Endodermal cell (in vitro differentiated cells): ENCODE data around the gene PANX1. TPM values are rescaled to one million over a fixed set of nuclear protein-coding genes. Genes with fewer than 3 reads are reported as not detected.

Source experiments
- DNase-seq: peaks from one replicate; pipeline ENCODE4 v3.0.0-alpha.2; 2017
- H3K27ac ChIP-seq: 2 replicates; pipeline ENCODE4 v1.5.1; 2013; ENCODE audit warnings: mild to moderate bottlenecking, low read depth, low read length, moderate library complexity
- H3K27me3 ChIP-seq: 2 replicates; pipeline ENCODE4 v1.6.1; 2013; ENCODE audit warnings: mild to moderate bottlenecking, low read length, moderate library complexity; ENCODE audit not compliant: insufficient read depth, control insufficient read depth, poor library complexity, severe bottlenecking
- H3K36me3 ChIP-seq: 2 replicates; pipeline ENCODE4 v1.7.0; 2013; ENCODE audit warnings: mild to moderate bottlenecking, low read length, moderate library complexity; ENCODE audit not compliant: control insufficient read depth, insufficient read depth
- H3K4me1 ChIP-seq: one replicate; pipeline ENCODE4 v1.7.0; 2013; ENCODE audit warnings: low read length; ENCODE audit not compliant: control insufficient read depth, insufficient read depth
- H3K4me3 ChIP-seq: 2 replicates; pipeline ENCODE4 v1.5.1; 2013; ENCODE audit warnings: mild to moderate bottlenecking, low read length, moderate library complexity
- H3K9ac ChIP-seq: 2 replicates; pipeline ENCODE4 v1.6.1; 2013; ENCODE audit warnings: mild to moderate bottlenecking, low read length, moderate library complexity; ENCODE audit not compliant: poor library complexity, severe bottlenecking; ENCODE audit errors: extremely low read depth
- H3K9me3 ChIP-seq: 2 replicates; pipeline ENCODE4 v1.6.1; 2013; ENCODE audit warnings: mild to moderate bottlenecking, low read length, moderate library complexity; ENCODE audit not compliant: control insufficient read depth
- H3K27ac Mint-ChIP-seq: 2 replicates; pipeline ENCODE4 v1.8.0; 2020; ENCODE audit warnings: mixed read lengths
- H3K27me3 Mint-ChIP-seq: 2 replicates; pipeline ENCODE4 v1.8.0; 2021; ENCODE audit warnings: mild to moderate bottlenecking, mixed read lengths; ENCODE audit not compliant: insufficient read depth
- H3K36me3 Mint-ChIP-seq: 2 replicates; pipeline ENCODE4 v1.8.0; 2020; ENCODE audit warnings: low read depth, mixed read lengths
- H3K4me1 Mint-ChIP-seq: 2 replicates; pipeline ENCODE4 v1.8.0; 2020; ENCODE audit warnings: mixed read lengths
- H3K4me3 Mint-ChIP-seq: 2 replicates; pipeline ENCODE4 v1.8.0; 2020; ENCODE audit warnings: mild to moderate bottlenecking, moderate library complexity, mixed read lengths
- H3K9me3 Mint-ChIP-seq: 2 replicates; pipeline ENCODE4 v1.8.0; 2020; ENCODE audit warnings: mild to moderate bottlenecking, mixed read lengths
- WGBS, 2 experiments: methylation state at CpG; one replicate each; pipeline versions ENCODE4 v1.1.5 to v1.1.7; 2013; ENCODE audit warnings: missing lambda C conversion rate in 2 of 2, mixed read lengths in 1 of 2; ENCODE audit not compliant: insufficient coverage in 1 of 2, insufficient read length in 1 of 2; 5-methylcytosine and 5-hydroxymethylcytosine counted together
- total RNA-seq, 2 donors: library from RNA; stranded (reverse); fragmentation: NEBNext Ultra II Directional in 1 of 2; extraction: Animal tissue kit (Norgen Biotek cat#: 25700) in 1 of 2; gene quantifications; 2 replicates in 1 of 2; 3 replicates in 1 of 2; pipeline ENCODE4 v1.2.1, GENCODE V29; 2021
- TF ChIP-seq, protein P1 (sequence below): fragments of 200-600 bp; sonication (generic); conservative IDR thresholded peaks from 2 replicates; pipeline ENCODE4 v1.5.0; 2021; ENCODE audit warnings: antibody characterized with exemption, mild to moderate bottlenecking

PANX1 gene
- total RNA-seq, 2 donors from 2014 or later, result 19.4 to 21.0 TPM

DNA sequence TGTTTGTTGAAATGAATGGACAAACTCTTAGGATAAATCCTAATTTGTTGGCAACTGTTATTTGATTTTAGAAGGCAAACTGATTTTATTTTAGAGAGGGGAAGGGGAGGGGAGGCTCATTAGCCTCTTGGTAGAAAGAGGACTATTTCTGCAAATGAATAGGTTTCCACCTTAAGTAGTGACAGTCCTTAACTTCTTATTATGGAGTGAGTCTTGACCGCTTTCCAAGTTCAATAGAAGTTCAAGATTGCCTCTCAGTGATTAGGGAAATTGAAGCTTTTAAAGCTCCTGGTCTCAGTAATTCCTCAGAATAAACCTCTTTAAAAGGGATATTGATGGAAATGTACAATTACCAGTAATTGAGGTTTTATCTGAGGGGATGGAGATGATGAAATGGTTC, 55.7 kb downstream of the PANX1 start:
- Mint-ChIP-seq H3K27me3 (no peaks in the 10 kb centered on the region), H3K27ac (peak overlapping the region; percentile 31), H3K9me3 (peaks cover 2% of the 10 kb centered on the region), H3K4me3 (no peak overlapping the region), H3K4me1 (peaks cover 16% of the 10 kb centered on the region), H3K36me3 (peaks cover 19% of the 10 kb centered on the region)
- no peak overlapping the region for H3K27ac ChIP-seq
- TF ChIP-seq, protein P1, sequence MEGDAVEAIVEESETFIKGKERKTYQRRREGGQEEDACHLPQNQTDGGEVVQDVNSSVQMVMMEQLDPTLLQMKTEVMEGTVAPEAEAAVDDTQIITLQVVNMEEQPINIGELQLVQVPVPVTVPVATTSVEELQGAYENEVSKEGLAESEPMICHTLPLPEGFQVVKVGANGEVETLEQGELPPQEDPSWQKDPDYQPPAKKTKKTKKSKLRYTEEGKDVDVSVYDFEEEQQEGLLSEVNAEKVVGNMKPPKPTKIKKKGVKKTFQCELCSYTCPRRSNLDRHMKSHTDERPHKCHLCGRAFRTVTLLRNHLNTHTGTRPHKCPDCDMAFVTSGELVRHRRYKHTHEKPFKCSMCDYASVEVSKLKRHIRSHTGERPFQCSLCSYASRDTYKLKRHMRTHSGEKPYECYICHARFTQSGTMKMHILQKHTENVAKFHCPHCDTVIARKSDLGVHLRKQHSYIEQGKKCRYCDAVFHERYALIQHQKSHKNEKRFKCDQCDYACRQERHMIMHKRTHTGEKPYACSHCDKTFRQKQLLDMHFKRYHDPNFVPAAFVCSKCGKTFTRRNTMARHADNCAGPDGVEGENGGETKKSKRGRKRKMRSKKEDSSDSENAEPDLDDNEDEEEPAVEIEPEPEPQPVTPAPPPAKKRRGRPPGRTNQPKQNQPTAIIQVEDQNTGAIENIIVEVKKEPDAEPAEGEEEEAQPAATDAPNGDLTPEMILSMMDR, result no peak
- peaks cover 43% of the 10 kb centered on the region for H3K36me3 ChIP-seq
- H3K9me3 ChIP-seq, result peaks cover 8% of the 10 kb centered on the region
- H3K4me1 ChIP-seq, result no peaks in the 10 kb centered on the region
- WGBS, 2 experiments, result 80 to 100% methylated on average over 1 of the region's 1 CpG
- DNase-seq, result no peak
- no peak overlapping the region for H3K4me3 ChIP-seq
- no peaks in the 10 kb centered on the region for H3K27me3 ChIP-seq
- no peak overlapping the region for H3K9ac ChIP-seq

DNA sequence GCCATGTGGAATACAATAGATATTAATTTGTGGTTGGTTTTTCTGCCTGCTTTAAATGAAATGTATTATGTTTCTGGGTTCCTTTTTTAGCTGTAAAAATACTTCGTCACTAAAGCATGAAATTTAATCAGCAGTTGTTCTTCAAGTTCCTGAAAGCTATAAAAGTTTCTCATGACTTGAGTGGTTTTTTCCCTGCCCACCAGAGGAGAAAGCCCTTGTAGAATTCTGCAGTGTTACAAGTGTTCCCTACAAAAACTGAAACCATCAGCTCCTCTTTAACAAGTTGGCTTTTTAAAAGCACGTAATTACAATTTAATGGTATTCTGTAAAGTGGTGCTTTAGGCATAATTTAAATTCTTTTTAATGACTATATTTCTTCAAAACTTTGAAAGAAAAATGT, 56.2 kb downstream of the PANX1 start:
- Mint-ChIP-seq H3K9me3 (peaks cover 2% of the 10 kb centered on the region), H3K27ac (no peak overlapping the region), H3K36me3 (peaks cover 15% of the 10 kb centered on the region), H3K4me1 (peaks cover 16% of the 10 kb centered on the region), H3K27me3 (no peaks in the 10 kb centered on the region), H3K4me3 (no peak overlapping the region)
- H3K36me3 ChIP-seq, result peaks cover 40% of the 10 kb centered on the region
- no peak for DNase-seq
- no peaks in the 10 kb centered on the region for H3K4me1 ChIP-seq
- H3K27ac ChIP-seq, result no peak overlapping the region
- WGBS, 2 experiments, result 100% methylated on average over 1 to 2 of the region's 2 CpGs
- peaks cover 8% of the 10 kb centered on the region for H3K9me3 ChIP-seq
- no peak overlapping the region for H3K4me3 ChIP-seq
- H3K27me3 ChIP-seq, result no peaks in the 10 kb centered on the region
- TF ChIP-seq, protein P1, result no peak
- H3K9ac ChIP-seq, result no peak overlapping the region

DNA sequence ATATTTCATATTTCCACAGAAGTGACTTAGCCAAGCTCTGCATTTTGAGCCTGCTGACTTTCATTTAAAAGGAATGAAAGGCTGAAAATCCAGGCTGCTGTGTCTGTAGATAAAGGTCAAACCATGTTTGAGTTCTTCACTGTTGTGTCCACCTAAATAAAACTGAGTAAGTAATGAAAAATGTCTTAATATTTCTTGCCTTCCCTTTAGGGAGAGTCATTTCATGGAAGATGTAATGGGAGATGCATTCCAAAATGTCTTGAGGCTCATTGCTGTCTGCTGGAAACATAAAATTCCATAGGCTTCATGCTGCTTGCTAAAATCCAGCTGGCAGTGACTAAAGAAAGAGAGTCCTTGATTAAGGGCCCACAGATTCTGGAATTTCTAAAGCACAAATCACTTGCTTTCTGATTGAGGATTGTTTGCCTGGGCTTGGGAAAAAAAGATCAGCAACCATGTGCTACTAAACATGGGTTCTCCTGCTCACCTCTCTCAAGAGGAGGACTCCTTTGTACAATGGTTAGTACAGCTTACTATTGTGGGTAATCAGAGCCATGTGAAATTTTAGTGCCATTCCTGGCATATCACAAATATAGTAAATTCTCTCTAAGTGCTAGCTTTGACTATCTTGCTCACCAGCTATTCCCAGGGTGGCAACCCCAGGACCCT, 56.9 kb downstream of the PANX1 start:
- DNase-seq, result no peak
- Mint-ChIP-seq H3K27me3 (no peaks in the 10 kb centered on the region), H3K4me3 (no peak overlapping the region), H3K4me1 (peaks cover 16% of the 10 kb centered on the region), H3K36me3 (peaks cover 10% of the 10 kb centered on the region), H3K27ac (no peak overlapping the region), H3K9me3 (peaks cover 2% of the 10 kb centered on the region)
- no peaks in the 10 kb centered on the region for H3K27me3 ChIP-seq
- H3K27ac ChIP-seq, result no peak overlapping the region
- no peak overlapping the region for H3K9ac ChIP-seq
- peaks cover 34% of the 10 kb centered on the region for H3K36me3 ChIP-seq
- TF ChIP-seq, protein P1, result no peak
- H3K4me1 ChIP-seq, result no peaks in the 10 kb centered on the region
- peaks cover 8% of the 10 kb centered on the region for H3K9me3 ChIP-seq
- H3K4me3 ChIP-seq, result no peak overlapping the region
